Measurements from ENCODE around the gene SLC38A9. TPM values are rescaled to one million over a fixed set of nuclear protein-coding genes. Genes with fewer than 3 reads are reported as not detected.

The SLC38A9 gene
- total and polyA plus RNA-seq, 2 donors (not counting 1 experiment from before 2014, with no cell fraction given), result 18.1 to 49.7 TPM

DNA sequence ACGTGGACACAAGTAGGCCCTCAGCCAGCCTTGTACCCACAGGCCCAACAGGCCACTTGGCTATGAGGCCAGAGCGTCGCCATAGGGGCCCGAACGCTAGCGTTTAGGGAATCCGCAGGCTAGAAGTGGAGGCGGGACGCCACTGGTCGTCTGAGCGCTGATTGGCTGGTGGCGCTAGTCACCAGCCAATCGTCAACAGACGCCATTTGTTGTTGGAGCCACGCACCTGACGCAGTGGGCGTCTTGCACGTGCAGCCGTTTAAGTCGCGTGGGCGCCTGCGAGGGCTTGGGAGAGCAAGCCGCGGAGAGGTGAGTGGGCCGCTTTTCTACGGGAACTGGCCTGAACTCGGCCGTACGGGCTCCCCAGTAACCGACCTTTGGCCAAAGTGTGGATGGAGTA is 25.7 kb upstream of the SLC38A9 start, which contains the start of gene DDX4:
Gene DDX4 (plus strand): TSS at position 269 of the 400 bp plus-strand sequence. CDS start 903 bp downstream, outside the sequence.
- no peaks in the 10 kb centered on the region for H3K9me3 ChIP-seq (ENCODE audit: control insufficient read depth, insufficient read depth, low read depth, low read length)
- no peak within 1 kb of the TSS for H2AFZ ChIP-seq (ENCODE audit: low read length)
- no peak within 1 kb of the TSS for H3K9ac ChIP-seq (ENCODE audit: insufficient read depth, low read length)
- no peak within 1 kb of the TSS for H3K4me3 ChIP-seq (replicated peaks in 1 of 4; ENCODE audit: control extremely low read depth in 1 of 4, insufficient read depth in 1 of 4, low read depth in 3 of 4, low read length in 4 of 4)
- H3K4me2 ChIP-seq (ENCODE audit: extremely low read depth, insufficient read depth, low read length), result no peak within 1 kb of the TSS
- H3K27me3 ChIP-seq (ENCODE audit: control insufficient read depth, insufficient read depth, low read length), result no peaks in the 10 kb centered on the region
- no peaks in the 10 kb centered on the region for H4K20me1 ChIP-seq (ENCODE audit: control insufficient read depth, extremely low read depth, insufficient read depth, low read length)
- no peak for DNase-seq (ENCODE audit: low read depth in 2 of 2)
- H3K4me1 ChIP-seq (ENCODE audit: control insufficient read depth, extremely low read depth, insufficient read depth, low read length), result no peaks in the 10 kb centered on the region
- no peak for TF ChIP-seq EZH2 (IDR thresholded peaks at IDR 0.05; ENCODE audit: low read length, missing control alignments)
- TF ChIP-seq, protein P1, sequence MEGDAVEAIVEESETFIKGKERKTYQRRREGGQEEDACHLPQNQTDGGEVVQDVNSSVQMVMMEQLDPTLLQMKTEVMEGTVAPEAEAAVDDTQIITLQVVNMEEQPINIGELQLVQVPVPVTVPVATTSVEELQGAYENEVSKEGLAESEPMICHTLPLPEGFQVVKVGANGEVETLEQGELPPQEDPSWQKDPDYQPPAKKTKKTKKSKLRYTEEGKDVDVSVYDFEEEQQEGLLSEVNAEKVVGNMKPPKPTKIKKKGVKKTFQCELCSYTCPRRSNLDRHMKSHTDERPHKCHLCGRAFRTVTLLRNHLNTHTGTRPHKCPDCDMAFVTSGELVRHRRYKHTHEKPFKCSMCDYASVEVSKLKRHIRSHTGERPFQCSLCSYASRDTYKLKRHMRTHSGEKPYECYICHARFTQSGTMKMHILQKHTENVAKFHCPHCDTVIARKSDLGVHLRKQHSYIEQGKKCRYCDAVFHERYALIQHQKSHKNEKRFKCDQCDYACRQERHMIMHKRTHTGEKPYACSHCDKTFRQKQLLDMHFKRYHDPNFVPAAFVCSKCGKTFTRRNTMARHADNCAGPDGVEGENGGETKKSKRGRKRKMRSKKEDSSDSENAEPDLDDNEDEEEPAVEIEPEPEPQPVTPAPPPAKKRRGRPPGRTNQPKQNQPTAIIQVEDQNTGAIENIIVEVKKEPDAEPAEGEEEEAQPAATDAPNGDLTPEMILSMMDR (conservative IDR thresholded peaks at IDR 0.05 in 1 of 2, IDR thresholded peaks at IDR 0.05 in 1 of 2; ENCODE audit: low read depth in 1 of 2, low read length in 2 of 2), result no peak
- no peaks in the 10 kb centered on the region for H3K79me2 ChIP-seq (ENCODE audit: control insufficient read depth, insufficient read depth, low read length)
- no peak within 1 kb of the TSS for H3K27ac ChIP-seq (ENCODE audit: insufficient read depth, low read length)
- H3K36me3 ChIP-seq (ENCODE audit: control insufficient read depth, insufficient read depth, low read length), result no peaks in the 10 kb centered on the region

DNA sequence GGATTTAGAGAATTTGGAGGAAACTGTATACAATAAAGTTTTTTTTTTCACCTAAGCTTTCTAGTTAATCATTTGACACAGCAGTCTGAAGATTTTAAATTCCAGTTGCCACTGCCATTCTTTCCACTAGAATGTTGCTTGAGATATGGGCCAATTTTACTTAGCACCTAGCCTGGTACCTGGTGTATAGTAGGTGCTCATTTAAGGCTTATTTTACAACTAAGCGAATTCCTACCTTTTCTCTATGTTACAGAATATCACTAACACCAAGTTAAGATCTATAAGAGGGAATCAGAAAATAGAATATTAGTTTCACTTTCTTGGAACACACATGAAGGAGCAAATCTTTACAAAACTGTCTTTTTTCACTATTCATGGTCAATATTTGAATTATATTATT is 22.5 kb upstream of the SLC38A9 start:
- no peak overlapping the region for H3K4me3 ChIP-seq (replicated peaks in 1 of 4; ENCODE audit: control extremely low read depth in 1 of 4, insufficient read depth in 1 of 4, low read depth in 3 of 4, low read length in 4 of 4)
- H3K27me3 ChIP-seq (ENCODE audit: control insufficient read depth, insufficient read depth, low read length), result no peaks in the 10 kb centered on the region
- no peak overlapping the region for H2AFZ ChIP-seq (ENCODE audit: low read length)
- H3K9me3 ChIP-seq (ENCODE audit: control insufficient read depth, insufficient read depth, low read depth, low read length), result no peaks in the 10 kb centered on the region
- H3K79me2 ChIP-seq (ENCODE audit: control insufficient read depth, insufficient read depth, low read length), result no peaks in the 10 kb centered on the region
- no peak overlapping the region for H3K9ac ChIP-seq (ENCODE audit: insufficient read depth, low read length)
- H3K36me3 ChIP-seq (ENCODE audit: control insufficient read depth, insufficient read depth, low read length), result no peaks in the 10 kb centered on the region
- no peak for DNase-seq (ENCODE audit: low read depth in 2 of 2)
- H3K4me1 ChIP-seq (ENCODE audit: control insufficient read depth, extremely low read depth, insufficient read depth, low read length), result no peaks in the 10 kb centered on the region
- no peak overlapping the region for H3K4me2 ChIP-seq (ENCODE audit: extremely low read depth, insufficient read depth, low read length)
- no peak overlapping the region for H3K27ac ChIP-seq (ENCODE audit: insufficient read depth, low read length)
- no peak for TF ChIP-seq EZH2 (IDR thresholded peaks at IDR 0.05; ENCODE audit: low read length, missing control alignments)
- TF ChIP-seq, protein P1 (conservative IDR thresholded peaks at IDR 0.05 in 1 of 2, IDR thresholded peaks at IDR 0.05 in 1 of 2; ENCODE audit: low read depth in 1 of 2, low read length in 2 of 2), result no peak
- H4K20me1 ChIP-seq (ENCODE audit: control insufficient read depth, extremely low read depth, insufficient read depth, low read length), result no peaks in the 10 kb centered on the region

DNA sequence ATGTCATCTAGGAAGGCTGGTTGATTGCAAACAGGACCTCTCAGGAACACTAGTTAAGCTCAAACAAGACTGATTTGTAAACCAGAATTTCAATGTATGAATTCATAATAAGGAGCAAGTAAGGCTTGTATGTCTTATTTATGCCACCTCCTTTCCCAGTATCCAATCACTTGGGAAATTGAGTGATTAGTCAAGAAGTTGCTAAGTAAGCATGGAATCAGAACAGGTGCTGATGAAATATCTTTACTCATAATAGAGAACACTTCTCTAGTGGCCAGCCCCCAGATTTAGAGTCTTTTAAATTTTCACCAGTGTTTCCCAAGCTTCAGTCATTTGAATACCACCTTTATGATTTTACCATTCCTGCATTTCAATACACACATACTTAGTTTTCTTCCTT is 20.5 kb upstream of the SLC38A9 start:
- H3K27me3 ChIP-seq (ENCODE audit: control insufficient read depth, insufficient read depth, low read length), result no peaks in the 10 kb centered on the region
- H3K36me3 ChIP-seq (ENCODE audit: control insufficient read depth, insufficient read depth, low read length), result no peaks in the 10 kb centered on the region
- H3K9ac ChIP-seq (ENCODE audit: insufficient read depth, low read length), result no peak overlapping the region
- H4K20me1 ChIP-seq (ENCODE audit: control insufficient read depth, extremely low read depth, insufficient read depth, low read length), result no peaks in the 10 kb centered on the region
- no peak overlapping the region for H3K27ac ChIP-seq (ENCODE audit: insufficient read depth, low read length)
- H2AFZ ChIP-seq (ENCODE audit: low read length), result no peak overlapping the region
- no peaks in the 10 kb centered on the region for H3K79me2 ChIP-seq (ENCODE audit: control insufficient read depth, insufficient read depth, low read length)
- H3K4me3 ChIP-seq (replicated peaks in 1 of 4; ENCODE audit: control extremely low read depth in 1 of 4, insufficient read depth in 1 of 4, low read depth in 3 of 4, low read length in 4 of 4), result no peak overlapping the region
- no peak overlapping the region for H3K4me2 ChIP-seq (ENCODE audit: extremely low read depth, insufficient read depth, low read length)
- no peaks in the 10 kb centered on the region for H3K9me3 ChIP-seq (ENCODE audit: control insufficient read depth, insufficient read depth, low read depth, low read length)
- no peaks in the 10 kb centered on the region for H3K4me1 ChIP-seq (ENCODE audit: control insufficient read depth, extremely low read depth, insufficient read depth, low read length)
- no peak for DNase-seq (ENCODE audit: low read depth in 2 of 2)
- TF ChIP-seq, protein P1 (conservative IDR thresholded peaks at IDR 0.05 in 1 of 2, IDR thresholded peaks at IDR 0.05 in 1 of 2; ENCODE audit: low read depth in 1 of 2, low read length in 2 of 2), result no peak
- no peak for TF ChIP-seq EZH2 (IDR thresholded peaks at IDR 0.05; ENCODE audit: low read length, missing control alignments)
